ENCODE results near the gene SLC25A4.

- TF ChIP-seq CTCF (IDR thresholded peaks at IDR 0.05), result no peak
- no peak for TF ChIP-seq POLR2A (IDR thresholded peaks at IDR 0.05)
Measured at GRCh38 chr4:185194924-185195888, 52.1 kb downstream of the SLC25A4 start.

All from lower leg skin (tissue), 3 donors.